ENCODE measurements around the gene LYSMD4. TPM values are rescaled to one million over a fixed set of nuclear protein-coding genes. Genes with fewer than 3 reads are reported as not detected.
"Not testable (repeated sequence)": the region's sequence is repeated elsewhere in the genome, so short reads cannot be mapped to it uniquely, and the experiment has no call there.

The LYSMD4 gene
- 10 to 100 TPM; 18.3 to 34.8 (median 32.2) TPM for total RNA-seq

GRCh38 chr15:99733268-99734039, at the start of gene LYSMD4:
Gene LYSMD4, minus strand, starts transcription at chr15:99733437. Its CDS starts 1,438 bp downstream, at chr15:99731999.
- DNase-seq (ENCODE audit: low spot score in 2 of 2), result peak; percentile 97 to 100
- intact Hi-C loops (cut with DNase I; ENCODE audit: low total_unique reads), result no loop called here
- WGBS, 2 donors, result 14 to 40% methylated on average over 13 to 30 of the region's 69 CpGs
- TF ChIP-seq POLR2A (IDR thresholded peaks at IDR 0.05), result no peak
- TF ChIP-seq, protein P1, sequence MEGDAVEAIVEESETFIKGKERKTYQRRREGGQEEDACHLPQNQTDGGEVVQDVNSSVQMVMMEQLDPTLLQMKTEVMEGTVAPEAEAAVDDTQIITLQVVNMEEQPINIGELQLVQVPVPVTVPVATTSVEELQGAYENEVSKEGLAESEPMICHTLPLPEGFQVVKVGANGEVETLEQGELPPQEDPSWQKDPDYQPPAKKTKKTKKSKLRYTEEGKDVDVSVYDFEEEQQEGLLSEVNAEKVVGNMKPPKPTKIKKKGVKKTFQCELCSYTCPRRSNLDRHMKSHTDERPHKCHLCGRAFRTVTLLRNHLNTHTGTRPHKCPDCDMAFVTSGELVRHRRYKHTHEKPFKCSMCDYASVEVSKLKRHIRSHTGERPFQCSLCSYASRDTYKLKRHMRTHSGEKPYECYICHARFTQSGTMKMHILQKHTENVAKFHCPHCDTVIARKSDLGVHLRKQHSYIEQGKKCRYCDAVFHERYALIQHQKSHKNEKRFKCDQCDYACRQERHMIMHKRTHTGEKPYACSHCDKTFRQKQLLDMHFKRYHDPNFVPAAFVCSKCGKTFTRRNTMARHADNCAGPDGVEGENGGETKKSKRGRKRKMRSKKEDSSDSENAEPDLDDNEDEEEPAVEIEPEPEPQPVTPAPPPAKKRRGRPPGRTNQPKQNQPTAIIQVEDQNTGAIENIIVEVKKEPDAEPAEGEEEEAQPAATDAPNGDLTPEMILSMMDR (IDR thresholded peaks at IDR 0.05), result no peak
- peak within 1 kb of the TSS; percentile 74 for H3K4me3 ChIP-seq (ENCODE audit: low read depth, poor library complexity, severe bottlenecking)

- intact Hi-C loops (cut with DNase I; ENCODE audit: low total_unique reads), result not testable (repeated sequence)
Observed at GRCh38 chr15:99782029-99782428, 48.8 kb upstream of the LYSMD4 start.

DNA sequence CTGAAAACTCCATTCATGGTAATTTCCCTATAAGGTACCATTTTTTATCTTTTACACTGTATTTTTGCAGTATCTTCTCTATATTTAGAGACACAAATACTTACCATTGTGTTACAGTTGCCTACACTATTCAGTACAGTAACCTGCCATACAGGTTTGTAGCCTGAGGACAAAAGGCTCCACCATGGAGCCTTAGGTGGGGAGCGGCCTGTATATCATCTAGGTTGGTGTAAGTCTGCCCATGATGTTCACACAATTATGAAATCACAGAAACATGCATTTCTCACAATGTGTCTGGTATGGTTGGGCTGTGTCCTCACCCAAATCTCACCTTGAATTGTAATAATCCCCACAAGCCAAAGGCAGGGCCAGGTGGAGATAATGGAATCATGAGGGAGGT, 43.9 kb upstream of the LYSMD4 start:
- 91 to 100% methylated on average over 1 of the region's 1 CpG for WGBS, 2 donors
- intact Hi-C loops (cut with DNase I; ENCODE audit: low total_unique reads), result no loop called here
- no peak overlapping the region for H3K4me3 ChIP-seq (ENCODE audit: low read depth, poor library complexity, severe bottlenecking)
- TF ChIP-seq, protein P1 (IDR thresholded peaks at IDR 0.05), result no peak
- no peak for TF ChIP-seq POLR2A (IDR thresholded peaks at IDR 0.05)
- no peak for DNase-seq (ENCODE audit: low spot score in 2 of 2)

More at GRCh38 chr15:99782029-99782428, 48.8 kb upstream of the LYSMD4 start:
- H3K4me3 ChIP-seq (ENCODE audit: low read depth, poor library complexity, severe bottlenecking); DNase-seq (ENCODE audit: low spot score in 2 of 2): not testable (repeated sequence)
- WGBS, 2 donors, result 40 to 80% methylated on average over 2 to 4 of the region's 4 CpGs

DNA sequence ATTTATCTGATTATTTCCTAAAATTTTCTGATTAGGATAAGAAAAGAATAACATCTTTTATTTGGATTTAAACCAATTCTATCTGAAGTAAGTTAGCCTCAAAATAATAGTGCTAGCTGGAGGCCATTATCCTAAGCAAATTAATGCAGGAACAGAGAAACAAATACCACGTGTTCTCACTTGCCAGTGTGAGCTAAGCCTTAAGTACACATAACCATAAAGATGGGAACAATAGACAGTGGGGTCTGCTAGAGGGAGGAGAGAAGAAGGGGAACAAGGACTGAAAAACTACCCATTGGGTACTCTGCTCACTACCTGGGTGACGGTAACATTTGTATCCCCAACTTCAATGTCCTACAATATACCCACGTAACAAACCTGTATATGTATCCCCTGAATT, 31.3 kb upstream of the LYSMD4 start:
- TF ChIP-seq, protein P1 (IDR thresholded peaks at IDR 0.05), result no peak
- no peak for TF ChIP-seq POLR2A (IDR thresholded peaks at IDR 0.05)
- no peak overlapping the region for H3K4me3 ChIP-seq (ENCODE audit: low read depth, poor library complexity, severe bottlenecking)
- DNase-seq (ENCODE audit: low spot score in 2 of 2), result no peak
- 81 to 83% methylated on average over 3 of the region's 3 CpGs for WGBS, 2 donors
- intact Hi-C loops (cut with DNase I; ENCODE audit: low total_unique reads), result no loop called here

DNA sequence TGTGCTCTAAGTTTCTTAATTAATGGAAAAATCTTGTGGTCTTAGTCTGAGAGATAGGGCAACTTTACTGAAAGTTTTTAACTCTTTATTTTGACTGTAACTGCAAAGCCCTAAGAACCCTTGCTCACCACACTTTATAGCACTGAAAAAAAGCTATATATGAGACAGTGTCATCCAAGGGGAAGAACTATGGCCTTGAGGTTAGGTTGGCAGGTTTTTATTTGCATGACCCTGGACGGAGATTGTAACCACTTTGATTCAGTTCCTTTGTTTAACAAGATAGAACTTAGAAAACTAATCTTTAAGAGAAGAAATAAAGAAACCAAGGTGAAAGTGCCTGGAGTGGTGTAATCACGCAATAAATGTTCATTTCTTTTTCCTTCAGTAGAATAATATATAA, 30.6 kb upstream of the LYSMD4 start:
- DNase-seq (ENCODE audit: low spot score in 2 of 2), result no peak
- WGBS, 2 donors, result 89 to 90% methylated on average over 2 of the region's 2 CpGs
- intact Hi-C loops (cut with DNase I; ENCODE audit: low total_unique reads), result no loop called here
- TF ChIP-seq, protein P1 (IDR thresholded peaks at IDR 0.05), result no peak
- no peak for TF ChIP-seq POLR2A (IDR thresholded peaks at IDR 0.05)
- no peak overlapping the region for H3K4me3 ChIP-seq (ENCODE audit: low read depth, poor library complexity, severe bottlenecking)

DNA sequence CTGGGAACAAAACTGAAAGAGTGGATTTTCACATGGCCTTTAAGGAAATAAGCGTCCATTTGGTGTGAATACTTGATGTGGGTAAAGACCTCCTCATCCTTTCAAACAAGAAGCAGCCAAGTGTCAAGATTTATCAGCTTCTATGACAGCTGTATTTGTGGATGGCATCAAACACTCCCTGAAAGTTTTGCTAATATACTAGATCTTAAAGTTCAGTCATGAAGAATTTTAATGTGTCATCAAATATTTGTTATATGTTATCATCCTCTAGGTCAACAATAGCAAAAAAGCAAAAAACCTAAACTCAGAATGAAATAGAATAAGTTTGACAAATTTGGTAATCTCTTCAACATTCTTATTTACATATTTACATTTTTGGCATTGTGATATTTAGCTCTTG, 29.1 kb upstream of the LYSMD4 start:
- DNase-seq (ENCODE audit: low spot score in 2 of 2), result no peak
- TF ChIP-seq, protein P1 (IDR thresholded peaks at IDR 0.05), result no peak
- TF ChIP-seq POLR2A (IDR thresholded peaks at IDR 0.05), result no peak
- intact Hi-C loops (cut with DNase I; ENCODE audit: low total_unique reads), result no loop called here
- H3K4me3 ChIP-seq (ENCODE audit: low read depth, poor library complexity, severe bottlenecking), result no peak overlapping the region
- 91 to 96% methylated on average over 1 of the region's 1 CpG for WGBS, 2 donors
